GM12878 (cell line): ENCODE data around the gene BNIP5. TPM values are rescaled to one million over a fixed set of nuclear protein-coding genes. Genes with fewer than 3 reads are reported as not detected.

Experiments used
- ATAC-seq: fragments of 200-7000 bp; cut with Tn5 transposase; 3 replicates; pipeline ENCODE4 v1.9.1; 2020; ENCODE audit warnings: mild to moderate bottlenecking, moderate library complexity
- BruUV-seq: library from RNA; stranded (reverse); fragments of 400-500 nt; replicated peaks from 2 replicates; lab custom pipeline; 2021; lab: Mats Ljungman, UMichigan
- CTCF ChIA-PET: fragments of 300-600 bp; sonication (Branson Sonifier 250); formaldehyde crosslinking; extraction: SDS; loops from one replicate; lab custom pipeline; 2021; ENCODE audit warnings: inconsistent platforms; lab: Yijun Ruan, JAX
- POLR2A ChIA-PET: fragments of 350-600 bp; formaldehyde crosslinking; extraction: SDS; loops from one replicate; lab custom pipeline; 2021; ENCODE audit warnings: inconsistent platforms; lab: Charles Lee
- RAD21 ChIA-PET: fragments of 300-600 bp; sonication (Branson Sonifier 250); formaldehyde crosslinking; loops from one replicate; lab custom pipeline; 2023; ENCODE audit warnings: antibody characterized with exemption; ENCODE audit not compliant: unreplicated experiment; lab: Charles Lee
- SMC1A ChIA-PET: fragments of 300-600 bp; sonication (Branson Sonifier 250); formaldehyde crosslinking; loops from one replicate; lab custom pipeline; 2023; ENCODE audit not compliant: unreplicated experiment, uncharacterized antibody; lab: Charles Lee
- DNase-seq: peaks from one replicate; pipeline ENCODE4 v3.0.0-alpha.2; 2011; ENCODE audit warnings: low read depth, low spot score
- FAIRE-seq: peaks from 3 replicates; lab custom pipeline; 2011; peaks lifted over from hg19 to GRCh38; lab: Jason Lieb, UNC
- H2AFZ ChIP-seq: 2 replicates; pipeline ENCODE4 v1.6.0; 2011; ENCODE audit warnings: low read depth, low read length, control low read depth; ENCODE audit not compliant: control insufficient read depth
- H3K27ac ChIP-seq: 2 replicates; pipeline ENCODE4 v1.5.1; 2011; ENCODE audit warnings: control low read depth; ENCODE audit not compliant: control insufficient read depth, insufficient read depth
- H3K27me3 ChIP-seq, 2 experiments: replicated peaks in 1 of 2; 2 replicates each; pipeline versions ENCODE4 v1.6.0 to v1.6.1; 2011; ENCODE audit warnings: low read length in 1 of 2; ENCODE audit not compliant: control insufficient read depth in 2 of 2, insufficient read depth in 2 of 2
- H3K36me3 ChIP-seq, 2 experiments: 2 replicates each; pipeline ENCODE4 v1.5.1; 2011; ENCODE audit warnings: low read length in 1 of 2; ENCODE audit not compliant: control insufficient read depth in 2 of 2, insufficient read depth in 2 of 2
- H3K4me1 ChIP-seq: 2 replicates; pipeline ENCODE4 v1.6.1; 2011; ENCODE audit warnings: mild to moderate bottlenecking, low read length, moderate library complexity, mixed read lengths; ENCODE audit not compliant: control insufficient read depth, insufficient read depth
- H3K4me2 ChIP-seq: 2 replicates; pipeline ENCODE4 v1.6.0; 2011; ENCODE audit warnings: control low read depth; ENCODE audit not compliant: control insufficient read depth, insufficient read depth
- H3K4me3 ChIP-seq: fragments of 200-600 bp; sonication (generic); 2 replicates; pipeline ENCODE4 v1.5.1; 2016
- H3K79me2 ChIP-seq: 2 replicates; pipeline ENCODE4 v1.6.0; 2011; ENCODE audit warnings: low read length; ENCODE audit not compliant: control insufficient read depth, insufficient read depth
- H3K9ac ChIP-seq: 2 replicates; pipeline ENCODE4 v1.8.0; 2011; ENCODE audit warnings: low read length, control low read depth, mixed read lengths; ENCODE audit not compliant: control insufficient read depth, insufficient read depth
- H3K9me3 ChIP-seq: replicated peaks from 3 replicates; pipeline ENCODE4 v1.5.1; 2011; ENCODE audit warnings: mild to moderate bottlenecking, low read length; ENCODE audit not compliant: control insufficient read depth, insufficient read depth
- H4K20me1 ChIP-seq: 2 replicates; pipeline ENCODE4 v1.6.0; 2011; ENCODE audit not compliant: control insufficient read depth, insufficient read depth
- CHD1 ChIP-seq: IDR thresholded peaks from 2 replicates; pipeline ENCODE4 v1.6.1; 2012; ENCODE audit warnings: low read depth, low read length, improper control_type of control experiment
- ETV6 ChIP-seq, 2 experiments: fragments of 450-650 bp in 1 of 2; IDR thresholded peaks in 1 of 2; conservative IDR thresholded peaks in 1 of 2; 2 replicates each; pipeline ENCODE4 v1.6.1; 2014; ENCODE audit warnings: antibody characterized with exemption in 1 of 2, borderline replicate concordance in 1 of 2, low read depth in 1 of 2, mild to moderate bottlenecking in 1 of 2, moderate library complexity in 1 of 2
- KDM1A ChIP-seq: fragments of 200-600 bp; sonication (generic); IDR thresholded peaks from 2 replicates; pipeline ENCODE4 v1.6.1; 2016; ENCODE audit warnings: borderline replicate concordance
- MEF2B ChIP-seq: fragments of 450-650 bp; IDR thresholded peaks from 2 replicates; pipeline ENCODE4 v1.6.1; 2018; ENCODE audit warnings: mild to moderate bottlenecking, moderate library complexity; ENCODE audit not compliant: partially characterized antibody, poor library complexity, severe bottlenecking
- MTA3 ChIP-seq: IDR thresholded peaks from 2 replicates; pipeline ENCODE4 v1.6.1; 2012; ENCODE audit warnings: low read length, inconsistent platforms, borderline replicate concordance
- RBBP5 ChIP-seq: fragments of 200-600 bp; sonication (generic); conservative IDR thresholded peaks from 2 replicates; pipeline ENCODE4 v1.6.1; 2016
- RELA ChIP-seq: fragments of 450-650 bp; IDR thresholded peaks from 2 replicates; pipeline ENCODE4 v1.8.0; 2014; ENCODE audit warnings: borderline replicate concordance; ENCODE audit not compliant: partially characterized antibody
- SIN3A ChIP-seq: IDR thresholded peaks from 2 replicates; pipeline ENCODE4 v1.6.1; 2012; ENCODE audit warnings: low read depth, low read length, improper control_type of control experiment
- SRF ChIP-seq, 2 experiments: IDR thresholded peaks; 2 replicates each; pipeline ENCODE4 v1.6.1; 2011; ENCODE audit warnings: low read depth in 2 of 2, low read length in 2 of 2, mild to moderate bottlenecking in 1 of 2, moderate library complexity in 1 of 2
- WRNIP1 ChIP-seq: IDR thresholded peaks from 2 replicates; pipeline ENCODE4 v1.6.1; 2011; ENCODE audit warnings: low read depth, low read length, improper control_type of control experiment, borderline replicate concordance
- ZBTB4 ChIP-seq: fragments of 450-650 bp; formaldehyde crosslinking; IDR thresholded peaks from 2 replicates; pipeline ENCODE4 v1.4.0; 2022; ENCODE audit warnings: mild to moderate bottlenecking, moderate library complexity
- ZNF274 ChIP-seq: IDR thresholded peaks from one replicate; pipeline ENCODE4 v1.8.0; 2011; ENCODE audit not compliant: insufficient read length, insufficient read depth
- ZZZ3 ChIP-seq: IDR thresholded peaks from 2 replicates; pipeline ENCODE4 v1.6.1; 2011; ENCODE audit warnings: low read depth; ENCODE audit not compliant: control insufficient read depth, insufficient read length
- WGBS: methylation state at CpG from one replicate; pipeline ENCODE4 v1.1.6; 2016; ENCODE audit warnings: low lambda C conversion rate; ENCODE audit not compliant: insufficient replicate concordance, insufficient coverage; ENCODE audit errors: missing lambda C conversion rate; 5-methylcytosine and 5-hydroxymethylcytosine counted together
- in situ Hi-C: fragments of 300-500 bp; cut with MboI; formaldehyde crosslinking; loops from 9 replicates; pipeline ENCODE4 v1.14.3; 2018; ENCODE audit warnings: mixed read lengths
- intact Hi-C: fragments of 100-400 bp; cut with micrococcal nuclease; formaldehyde crosslinking; loops from one replicate; pipeline ENCODE4 v1.14.2; 2022; ENCODE audit not compliant: unreplicated experiment
- polyA plus RNA-seq, 11 experiments: library from polyadenylated mRNA; depleted of rRNA in 4 of 11; unstranded in 6 of 11; stranded (reverse) in 5 of 11; fragments of >200 nt; fragmentation: Nextera tagmentation in 4 of 11; fragmentation: Illumina TruSeq in 1 of 11; extraction: Ambion mirVana in 4 of 11; extraction: Trizol in 1 of 11; gene quantifications; 1 replicate in 1 of 11; 2 replicates in 10 of 11; pipeline versions ENCODE4 v1.2.1 to v1.2.3, GENCODE V29; 2011 to 2016; ENCODE audit warnings: inconsistent platforms in 2 of 11, missing spikeins in 2 of 11, low read depth in 1 of 11
- total RNA-seq, 4 experiments: library from RNA; depleted of rRNA in 3 of 4; stranded (reverse); fragments of >200 nt in 3 of 4; fragmentation: Illumina TruSeq in 1 of 4; extraction: Trizol in 1 of 4; gene quantifications; 2 replicates each; pipeline versions ENCODE4 v1.2.1 to v1.2.3, GENCODE V29; 2013 to 2021
- TF ChIP-seq, protein P1 (sequence below), 3 experiments: IDR thresholded peaks in 2 of 3; conservative IDR thresholded peaks in 1 of 3; 2 replicates each; pipeline ENCODE4 v1.5.1; 2011; ENCODE audit warnings: low read depth in 3 of 3, low read length in 3 of 3, mild to moderate bottlenecking in 3 of 3, control low read depth in 2 of 3, moderate library complexity in 2 of 3, inconsistent platforms in 1 of 3, mixed read lengths in 1 of 3; ENCODE audit not compliant: control insufficient read depth in 2 of 3, insufficient read depth in 1 of 3; ENCODE audit errors: extremely low read depth in 1 of 3
- TF ChIP-seq, protein P2 (sequence below): IDR thresholded peaks from 2 replicates; pipeline ENCODE4 v1.6.1; 2011; ENCODE audit warnings: borderline replicate concordance, low read depth, mild to moderate bottlenecking, moderate library complexity, mixed read lengths, low read length; ENCODE audit not compliant: insufficient read depth; ENCODE audit errors: extremely low read length
- TF ChIP-seq, protein P3 (sequence below): fragments of 450-650 bp; IDR thresholded peaks from 2 replicates; pipeline ENCODE4 v1.6.1; 2016; ENCODE audit warnings: mild to moderate bottlenecking

Gene BNIP5
- total and polyA plus RNA-seq, 10 of the 15 experiments (the other 5 are each of a cell fraction or from before 2014, with no cell fraction given), result 0.02 to 0.68 (median 0.05) TPM; not detected in 2

DNA sequence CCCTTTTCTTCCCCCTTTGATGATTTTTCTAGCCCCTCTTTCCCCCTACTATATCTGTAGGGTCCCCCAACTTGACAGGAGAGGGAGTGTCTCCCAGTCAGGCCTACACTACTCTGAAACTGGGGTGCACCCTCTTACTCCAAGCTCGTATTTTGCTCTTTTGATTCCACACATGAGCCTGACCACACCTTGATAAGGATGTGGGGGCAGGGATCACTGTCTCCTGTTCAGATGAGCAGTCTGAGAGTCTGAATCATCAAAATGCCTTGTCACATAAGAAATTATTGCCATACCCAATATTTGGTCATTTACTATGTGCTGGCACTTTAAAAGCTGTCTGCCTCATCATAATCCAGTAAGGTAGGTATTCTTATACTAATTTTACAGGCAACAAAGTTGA lies 50.9 kb downstream of the BNIP5 start (continued):
- TF ChIP-seq ZNF274 (no peak), KDM1A (no peak), RBBP5 (no peak), CHD1 (no peak), WRNIP1 (no peak), ETV6 (conservative IDR thresholded peaks at IDR 0.05 in 1 of 2, IDR thresholded peaks at IDR 0.05 in 1 of 2; ENCODE audit: borderline replicate concordance in 1 of 2, low read depth in 1 of 2) (no peak)
- TF ChIP-seq, protein P1, sequence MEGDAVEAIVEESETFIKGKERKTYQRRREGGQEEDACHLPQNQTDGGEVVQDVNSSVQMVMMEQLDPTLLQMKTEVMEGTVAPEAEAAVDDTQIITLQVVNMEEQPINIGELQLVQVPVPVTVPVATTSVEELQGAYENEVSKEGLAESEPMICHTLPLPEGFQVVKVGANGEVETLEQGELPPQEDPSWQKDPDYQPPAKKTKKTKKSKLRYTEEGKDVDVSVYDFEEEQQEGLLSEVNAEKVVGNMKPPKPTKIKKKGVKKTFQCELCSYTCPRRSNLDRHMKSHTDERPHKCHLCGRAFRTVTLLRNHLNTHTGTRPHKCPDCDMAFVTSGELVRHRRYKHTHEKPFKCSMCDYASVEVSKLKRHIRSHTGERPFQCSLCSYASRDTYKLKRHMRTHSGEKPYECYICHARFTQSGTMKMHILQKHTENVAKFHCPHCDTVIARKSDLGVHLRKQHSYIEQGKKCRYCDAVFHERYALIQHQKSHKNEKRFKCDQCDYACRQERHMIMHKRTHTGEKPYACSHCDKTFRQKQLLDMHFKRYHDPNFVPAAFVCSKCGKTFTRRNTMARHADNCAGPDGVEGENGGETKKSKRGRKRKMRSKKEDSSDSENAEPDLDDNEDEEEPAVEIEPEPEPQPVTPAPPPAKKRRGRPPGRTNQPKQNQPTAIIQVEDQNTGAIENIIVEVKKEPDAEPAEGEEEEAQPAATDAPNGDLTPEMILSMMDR (IDR thresholded peaks at IDR 0.05 in 2 of 3, conservative IDR thresholded peaks at IDR 0.05 in 1 of 3; ENCODE audit: control insufficient read depth in 2 of 3, extremely low read depth in 1 of 3, insufficient read depth in 1 of 3, low read depth in 3 of 3, low read length in 3 of 3), result no peak
- TF ChIP-seq, all 136 proteins: peak for 0

DNA sequence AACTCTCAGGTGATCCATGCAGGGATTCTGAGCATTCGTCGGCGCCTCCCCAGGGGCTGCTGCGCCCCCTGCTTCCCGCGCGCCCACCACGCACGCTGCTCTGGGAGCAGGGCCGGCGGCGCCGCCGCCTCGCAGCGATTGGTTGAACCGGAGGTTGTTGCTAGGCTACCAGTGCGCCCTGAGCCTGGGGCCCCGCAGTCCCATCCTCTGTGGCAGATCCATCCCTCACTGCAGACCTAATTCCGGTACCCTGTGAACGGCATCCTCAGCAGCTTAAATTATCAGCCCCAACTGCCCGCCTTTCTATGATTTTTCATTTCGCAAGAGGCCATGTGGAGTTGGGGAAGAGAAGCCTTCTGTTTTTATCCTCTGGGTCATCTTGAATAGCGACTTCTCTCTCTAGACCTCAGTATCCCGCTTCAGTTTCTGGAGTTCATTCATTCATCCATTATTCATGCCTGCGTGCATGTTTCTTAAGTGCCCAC lies 51.5 kb downstream of the BNIP5 start:
- H3K9me3 ChIP-seq, result no peaks in the 10 kb centered on the region
- SMC1A ChIA-PET, result no interaction called here
- in situ Hi-C loops (no loop called here), intact Hi-C loops (no loop called here)
- POLR2A ChIA-PET, result no interaction called here
- no peaks in the 10 kb centered on the region for H3K36me3 ChIP-seq
- H3K4me3 ChIP-seq, result no peak overlapping the region
- H2AFZ ChIP-seq, result no peak overlapping the region
- RAD21 ChIA-PET, result no interaction called here
- no peaks in the 10 kb centered on the region for H4K20me1 ChIP-seq
- no peak overlapping the region for H3K9ac ChIP-seq
- no peak for FAIRE-seq
- peaks cover 0 to 11% of the 10 kb centered on the region in 2 experiments; a peak in 3 of 4 replicates for H3K27me3 ChIP-seq
- CTCF ChIA-PET, result no interaction called here
- 33% methylated on average over 20 of the region's 26 CpGs for WGBS
- ATAC-seq, result no peak
- no peak overlapping the region for H3K27ac ChIP-seq
- DNase-seq, result no peak
- H3K79me2 ChIP-seq, result no peaks in the 10 kb centered on the region
- BruUV-seq, result no TSS peak
- peaks cover 2% of the 10 kb centered on the region; the same call in 1 of the 2 replicates for H3K4me1 ChIP-seq
- H3K4me2 ChIP-seq, result no peak overlapping the region
- TF ChIP-seq, protein P2, sequence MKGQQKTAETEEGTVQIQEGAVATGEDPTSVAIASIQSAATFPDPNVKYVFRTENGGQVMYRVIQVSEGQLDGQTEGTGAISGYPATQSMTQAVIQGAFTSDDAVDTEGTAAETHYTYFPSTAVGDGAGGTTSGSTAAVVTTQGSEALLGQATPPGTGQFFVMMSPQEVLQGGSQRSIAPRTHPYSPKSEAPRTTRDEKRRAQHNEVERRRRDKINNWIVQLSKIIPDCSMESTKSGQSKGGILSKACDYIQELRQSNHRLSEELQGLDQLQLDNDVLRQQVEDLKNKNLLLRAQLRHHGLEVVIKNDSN, result no peak
- TF ChIP-seq SIN3A (no peak), ZZZ3 (no peak), RELA (no peak), ZBTB4 (CRISPR knock-in tag) (no peak), MEF2B (no peak), SRF (IDR thresholded peaks at IDR 0.05; ENCODE audit: low read depth in 2 of 2, low read length in 2 of 2) (no peak), MTA3 (no peak)
- TF ChIP-seq, protein P3, sequence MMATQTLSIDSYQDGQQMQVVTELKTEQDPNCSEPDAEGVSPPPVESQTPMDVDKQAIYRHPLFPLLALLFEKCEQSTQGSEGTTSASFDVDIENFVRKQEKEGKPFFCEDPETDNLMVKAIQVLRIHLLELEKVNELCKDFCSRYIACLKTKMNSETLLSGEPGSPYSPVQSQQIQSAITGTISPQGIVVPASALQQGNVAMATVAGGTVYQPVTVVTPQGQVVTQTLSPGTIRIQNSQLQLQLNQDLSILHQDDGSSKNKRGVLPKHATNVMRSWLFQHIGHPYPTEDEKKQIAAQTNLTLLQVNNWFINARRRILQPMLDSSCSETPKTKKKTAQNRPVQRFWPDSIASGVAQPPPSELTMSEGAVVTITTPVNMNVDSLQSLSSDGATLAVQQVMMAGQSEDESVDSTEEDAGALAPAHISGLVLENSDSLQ, result no peak
